ENCODE data around the gene PERP.
"Not testable (repeated sequence)": the region's sequence is repeated elsewhere in the genome, so short reads cannot be mapped to it uniquely, and the experiment has no call there.

Gene PERP

GRCh38 chr6:138107078-138107751 lies at the start of gene PERP:
PERP (minus strand) TSS chr6:138107419; CDS start chr6:138107340, 79 bp downstream.
- peak; percentile 23 to 71 (median 54) for DNase-seq (ENCODE audit: low read depth in 3 of 3)

GRCh38 chr6:138155443-138155842 lies 48.2 kb upstream of the PERP start:
- no peak for DNase-seq (ENCODE audit: low read depth in 3 of 3)

- no peak for DNase-seq (ENCODE audit: low read depth in 3 of 3)
Observed at GRCh38 chr6:138146544-138146943, 39.3 kb upstream of the PERP start.

- DNase-seq (ENCODE audit: low read depth in 3 of 3), result no peak
Observed at GRCh38 chr6:138145402-138145801, 38.2 kb upstream of the PERP start.

GRCh38 chr6:138142806-138143205 lies 35.6 kb upstream of the PERP start:
- no peak for DNase-seq (ENCODE audit: low read depth in 3 of 3)

- DNase-seq (ENCODE audit: low read depth in 3 of 3), result no peak
Observed at GRCh38 chr6:138129190-138129589, 22.0 kb upstream of the PERP start.

- no peak for DNase-seq (ENCODE audit: low read depth in 3 of 3)
Observed at GRCh38 chr6:138128096-138128495, 20.9 kb upstream of the PERP start.

- DNase-seq (ENCODE audit: low read depth in 3 of 3), result no peak
Observed at GRCh38 chr6:138124096-138124495, 16.9 kb upstream of the PERP start.

- DNase-seq (ENCODE audit: low read depth in 3 of 3), result no peak
Observed at GRCh38 chr6:138119976-138120375, 12.8 kb upstream of the PERP start.

- DNase-seq (ENCODE audit: low read depth in 3 of 3), result not testable (repeated sequence)
Observed at GRCh38 chr6:138119229-138119628, 12.0 kb upstream of the PERP start.

GRCh38 chr6:138117376-138117914 lies 10.2 kb upstream of the PERP start:
- DNase-seq (ENCODE audit: low read depth in 3 of 3), result no peak

- no peak for DNase-seq (ENCODE audit: low read depth in 3 of 3)
Observed at GRCh38 chr6:138116661-138116999, 9.4 kb upstream of the PERP start.

GRCh38 chr6:138115877-138116660 lies 8.8 kb upstream of the PERP start:
- peak; percentile 11 to 26 (median 13) for DNase-seq (ENCODE audit: low read depth in 3 of 3)

- no peak for DNase-seq (ENCODE audit: low read depth in 3 of 3)
Observed at GRCh38 chr6:138115201-138115600, 8.0 kb upstream of the PERP start.

- DNase-seq (ENCODE audit: low read depth in 3 of 3), result no peak
Observed at GRCh38 chr6:138113588-138114210, 6.5 kb upstream of the PERP start.

- DNase-seq (ENCODE audit: low read depth in 3 of 3), result no peak
Observed at GRCh38 chr6:138110229-138110628, 3.0 kb upstream of the PERP start.

- DNase-seq (ENCODE audit: low read depth in 3 of 3), result peak; percentile 55 to 77 (median 70)
Observed at GRCh38 chr6:138109042-138109997, 2.1 kb upstream of the PERP start.

- no peak for DNase-seq (ENCODE audit: low read depth in 3 of 3)
Observed at GRCh38 chr6:138107752-138108592, 753 bp upstream of the PERP start.

GRCh38 chr6:138106665-138107077 lies 548 bp downstream of the PERP start:
- DNase-seq (ENCODE audit: low read depth in 3 of 3), result no peak

GRCh38 chr6:138105880-138106664 lies 1.1 kb downstream of the PERP start:
- no peak for DNase-seq (ENCODE audit: low read depth in 3 of 3)
